ENCODE measurements around the gene TMEM238. TPM values are rescaled to one million over a fixed set of nuclear protein-coding genes. Genes with fewer than 3 reads are reported as not detected.
A peak's percentile ranks its signal among the peaks of the same experiment; 100 is the strongest.
"Not testable (repeated sequence)": the region's sequence is repeated elsewhere in the genome, so short reads cannot be mapped to it uniquely, and the experiment has no call there.

Gene TMEM238
- total RNA-seq, 1 donor from 2014 or later: 0.46 TPM

- DNase-seq (ENCODE audit: low read depth, low spot score): no peak
Measured at GRCh38 chr19:55341171-55341588, 42.9 kb downstream of the TMEM238 start.

GRCh38 chr19:55340784-55341147 lies 43.3 kb downstream of the TMEM238 start:
- no peak for DNase-seq (ENCODE audit: low read depth, low spot score)

GRCh38 chr19:55339889-55340783 lies 44.0 kb downstream of the TMEM238 start:
- DNase-seq (ENCODE audit: low read depth, low spot score): no peak

GRCh38 chr19:55339105-55339888 lies 44.8 kb downstream of the TMEM238 start, which contains the start of gene KMT5C:
KMT5C (plus strand) TSS chr19:55339876; CDS start chr19:55341937, 2,061 bp downstream.
- DNase-seq (ENCODE audit: low read depth, low spot score): peak; percentile 100

- no peak for DNase-seq (ENCODE audit: low read depth, low spot score)
Measured at GRCh38 chr19:55336101-55336500, 48.0 kb downstream of the TMEM238 start.

GRCh38 chr19:55333870-55334269 lies 50.2 kb downstream of the TMEM238 start:
- no peak for DNase-seq (ENCODE audit: low read depth, low spot score)

GRCh38 chr19:55329791-55330190 lies 54.3 kb downstream of the TMEM238 start:
- DNase-seq (ENCODE audit: low read depth, low spot score): not testable (repeated sequence)

Other genes starting within 250 kb of the TMEM238 start
- gene TNNT1, start 235.1 kb downstream of the TMEM238 start, total RNA-seq: 2.0 and 2.3 TPM in 2 replicates
- gene TNNI3, start 226.6 kb downstream of the TMEM238 start, total RNA-seq: not detected in 2 replicates
- gene DNAAF3, start 217.7 kb downstream of the TMEM238 start, total RNA-seq: 0.32 and 0.73 TPM in 2 replicates
- gene SYT5, start 204.0 kb downstream of the TMEM238 start, total RNA-seq: not detected in 2 replicates
- 0.46 and 1.2 TPM in 2 replicates for gene PTPRH, start 174.8 kb downstream of the TMEM238 start, total RNA-seq
- gene TMEM86B, start 155.5 kb downstream of the TMEM238 start, total RNA-seq: 0.73 and 1.1 TPM in 2 replicates
- gene PPP6R1, start 125.3 kb downstream of the TMEM238 start, total RNA-seq: 32.5 and 33.0 TPM in 2 replicates
- 30.1 and 37.8 TPM in 2 replicates for gene HSPBP1, start 104.2 kb downstream of the TMEM238 start, total RNA-seq
- gene BRSK1, start 100.3 kb downstream of the TMEM238 start, total RNA-seq: 0.07 and 0.40 TPM in 2 replicates
- not detected in 2 replicates for gene TMEM150B, start 59.0 kb downstream of the TMEM238 start, total RNA-seq
- gene KMT5C, start 44.4 kb downstream of the TMEM238 start, total RNA-seq: 4.3 and 4.8 TPM in 2 replicates
- gene COX6B2, start 29.6 kb downstream of the TMEM238 start, total RNA-seq: not detected in 2 replicates
- gene GARIN5B, start 21.0 kb downstream of the TMEM238 start, total RNA-seq: not detected in 2 replicates
- 0.33 TPM in 1 of 2 replicates, not detected in the other for gene IL11, start 13.8 kb downstream of the TMEM238 start, total RNA-seq
- gene TMEM190, start 7.5 kb downstream of the TMEM238 start, total RNA-seq: not detected in 2 replicates
- 208 and 256 TPM in 2 replicates for gene RPL28, start 1.6 kb upstream of the TMEM238 start, total RNA-seq
- 150 and 327 TPM in 2 replicates for gene UBE2S, start 23.5 kb upstream of the TMEM238 start, total RNA-seq
- gene SHISA7, start 59.0 kb upstream of the TMEM238 start, total RNA-seq: not detected in 2 replicates
- 36.0 and 63.3 TPM in 2 replicates for gene ISOC2, start 77.3 kb upstream of the TMEM238 start, total RNA-seq
- not detected in 2 replicates for gene C19orf85, start 80.5 kb upstream of the TMEM238 start, total RNA-seq
- 0.99 and 1.1 TPM in 2 replicates for gene ZNF628, start 92.3 kb upstream of the TMEM238 start, total RNA-seq
- gene NAT14, start 100.9 kb upstream of the TMEM238 start, total RNA-seq: 9.8 and 21.2 TPM in 2 replicates
- gene SSC5D, start 104.1 kb upstream of the TMEM238 start, total RNA-seq: 0.11 and 0.13 TPM in 2 replicates
- not detected in 2 replicates for gene SBK2, start 152.8 kb upstream of the TMEM238 start, total RNA-seq
- 0.13 and 0.28 TPM in 2 replicates for gene SBK3, start 161.3 kb upstream of the TMEM238 start, total RNA-seq
- gene ZNF579, start 196.6 kb upstream of the TMEM238 start, total RNA-seq: 2.6 and 4.1 TPM in 2 replicates
- 2.4 and 2.5 TPM in 2 replicates for gene FIZ1, start 215.2 kb upstream of the TMEM238 start, total RNA-seq
- 12.2 and 12.5 TPM in 2 replicates for gene ZNF524, start 216.0 kb upstream of the TMEM238 start, total RNA-seq
- gene ZNF865, start 221.4 kb upstream of the TMEM238 start, total RNA-seq: 0.67 and 0.86 TPM in 2 replicates
- 2.5 and 3.7 TPM in 2 replicates for gene ZNF784, start 240.3 kb upstream of the TMEM238 start, total RNA-seq

Measured in pulmonary artery endothelial cell (primary cell).